ENCODE data around the gene KSR2. TPM values are rescaled to one million over a fixed set of nuclear protein-coding genes. Genes with fewer than 3 reads are reported as not detected.

KSR2 gene
- total and polyA plus RNA-seq, 2 of the 13 experiments (the other 11 are each of a cell fraction or from before 2014, with no cell fraction given), result 0.02 TPM; not detected in 1

- TF ChIP-seq IRX3 (CRISPR knock-in tag; IDR thresholded peaks at IDR 0.05; ENCODE audit: borderline replicate concordance, low read depth) (no peak), EEA1 (CRISPR knock-in tag; IDR thresholded peaks at IDR 0.05; ENCODE audit: borderline replicate concordance) (no peak), RNF2 (conservative IDR thresholded peaks at IDR 0.05; ENCODE audit: low read depth) (no peak), MTA1 (CRISPR knock-in tag; IDR thresholded peaks at IDR 0.05; ENCODE audit: borderline replicate concordance) (no peak)
- TF ChIP-seq, protein P1, sequence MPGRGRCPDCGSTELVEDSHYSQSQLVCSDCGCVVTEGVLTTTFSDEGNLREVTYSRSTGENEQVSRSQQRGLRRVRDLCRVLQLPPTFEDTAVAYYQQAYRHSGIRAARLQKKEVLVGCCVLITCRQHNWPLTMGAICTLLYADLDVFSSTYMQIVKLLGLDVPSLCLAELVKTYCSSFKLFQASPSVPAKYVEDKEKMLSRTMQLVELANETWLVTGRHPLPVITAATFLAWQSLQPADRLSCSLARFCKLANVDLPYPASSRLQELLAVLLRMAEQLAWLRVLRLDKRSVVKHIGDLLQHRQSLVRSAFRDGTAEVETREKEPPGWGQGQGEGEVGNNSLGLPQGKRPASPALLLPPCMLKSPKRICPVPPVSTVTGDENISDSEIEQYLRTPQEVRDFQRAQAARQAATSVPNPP (CRISPR knock-in tag; IDR thresholded peaks at IDR 0.05), result no peak
These were observed 147.2 kb downstream of the KSR2 start (continued) for GRCh38 chr12:117821480-117822175.

GRCh38 chr12:117820216-117820907 is 148.4 kb downstream of the KSR2 start:
- H3K36me3 ChIP-seq (replicated peaks in 1 of 2; ENCODE audit: control insufficient read depth in 1 of 2, insufficient read depth in 2 of 2, low read length in 2 of 2), result no peaks in the 10 kb centered on the region
- H3K4me1 ChIP-seq (ENCODE audit: insufficient read depth, low read length), result no peaks in the 10 kb centered on the region
- ChIA-PET CTCF (ENCODE audit: low intra/inter-chr PET ratio, low total read pairs) (no interaction called here), POLR2A (no interaction called here)
- no peak overlapping the region for H3K27ac ChIP-seq (ENCODE audit: extremely low read length, insufficient read depth, low read length)
- in situ Hi-C loops (cut with HindIII; ENCODE audit: extremely low pct_ligation_motif_present, low pct_unique_long_range_greater_than_20kb), result no loop called here
- FAIRE-seq (no peak), DNase-seq (ENCODE audit: low spot score) (no peak), ATAC-seq (no peak)
- intact Hi-C loops (cut with micrococcal nuclease; ENCODE audit: unreplicated experiment), result no loop called here
- no peak overlapping the region for H2AFZ ChIP-seq (ENCODE audit: low read length)
- H4K20me1 ChIP-seq (ENCODE audit: insufficient read depth, low read length), result no peaks in the 10 kb centered on the region
- no TSS peak for BruUV-seq (replicated peaks)
- H3K79me2 ChIP-seq (ENCODE audit: insufficient read depth, low read length), result no peaks in the 10 kb centered on the region
- WGBS (ENCODE audit: low lambda C conversion rate), result 13% methylated on average over 12 of the region's 12 CpGs
- H3K9ac ChIP-seq (ENCODE audit: insufficient read depth, low read depth, low read length), result no peak overlapping the region
- no peak overlapping the region for H3K4me3 ChIP-seq (replicated peaks in 1 of 3; ENCODE audit: insufficient read depth in 1 of 3, low read depth in 2 of 3, low read length in 3 of 3)
- H3K4me2 ChIP-seq (ENCODE audit: low read depth, low read length), result no peak overlapping the region
- H3K27me3 ChIP-seq (ENCODE audit: control insufficient read depth in 1 of 2, insufficient read depth in 2 of 2, low read length in 2 of 2), result peaks cover 0 to 10% of the 10 kb centered on the region in 2 experiments; a peak in 1 of 5 replicates
- H3K9me3 ChIP-seq (ENCODE audit: low read length), result no peaks in the 10 kb centered on the region
- TF ChIP-seq SSRP1 (CRISPR knock-in tag; IDR thresholded peaks at IDR 0.05) (no peak), ZNF775 (CRISPR knock-in tag; IDR thresholded peaks at IDR 0.05; ENCODE audit: borderline replicate concordance) (no peak), ZNF616 (CRISPR knock-in tag; IDR thresholded peaks at IDR 0.05; ENCODE audit: low read depth) (no peak), HDAC1 (CRISPR knock-in tag; IDR thresholded peaks at IDR 0.05) (no peak), DPF2 (CRISPR knock-in tag; IDR thresholded peaks at IDR 0.05; ENCODE audit: borderline replicate concordance, low read depth) (no peak), ZNF232 (CRISPR knock-in tag; IDR thresholded peaks at IDR 0.05; ENCODE audit: borderline replicate concordance) (no peak), GZF1 (CRISPR knock-in tag; IDR thresholded peaks at IDR 0.05) (no peak), ZNF7 (CRISPR knock-in tag; IDR thresholded peaks at IDR 0.05) (no peak), NFE2L2 (IDR thresholded peaks at IDR 0.05; ENCODE audit: low read length) (no peak)
- TF ChIP-seq, protein P2, sequence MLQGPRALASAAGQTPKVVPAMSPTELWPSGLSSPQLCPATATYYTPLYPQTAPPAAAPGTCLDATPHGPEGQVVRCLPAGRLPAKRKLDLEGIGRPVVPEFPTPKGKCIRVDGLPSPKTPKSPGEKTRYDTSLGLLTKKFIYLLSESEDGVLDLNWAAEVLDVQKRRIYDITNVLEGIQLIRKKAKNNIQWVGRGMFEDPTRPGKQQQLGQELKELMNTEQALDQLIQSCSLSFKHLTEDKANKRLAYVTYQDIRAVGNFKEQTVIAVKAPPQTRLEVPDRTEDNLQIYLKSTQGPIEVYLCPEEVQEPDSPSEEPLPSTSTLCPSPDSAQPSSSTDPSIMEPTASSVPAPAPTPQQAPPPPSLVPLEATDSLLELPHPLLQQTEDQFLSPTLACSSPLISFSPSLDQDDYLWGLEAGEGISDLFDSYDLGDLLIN (CRISPR knock-in tag; IDR thresholded peaks at IDR 0.05; ENCODE audit: borderline replicate concordance), result no peak
- TF ChIP-seq, protein P3, sequence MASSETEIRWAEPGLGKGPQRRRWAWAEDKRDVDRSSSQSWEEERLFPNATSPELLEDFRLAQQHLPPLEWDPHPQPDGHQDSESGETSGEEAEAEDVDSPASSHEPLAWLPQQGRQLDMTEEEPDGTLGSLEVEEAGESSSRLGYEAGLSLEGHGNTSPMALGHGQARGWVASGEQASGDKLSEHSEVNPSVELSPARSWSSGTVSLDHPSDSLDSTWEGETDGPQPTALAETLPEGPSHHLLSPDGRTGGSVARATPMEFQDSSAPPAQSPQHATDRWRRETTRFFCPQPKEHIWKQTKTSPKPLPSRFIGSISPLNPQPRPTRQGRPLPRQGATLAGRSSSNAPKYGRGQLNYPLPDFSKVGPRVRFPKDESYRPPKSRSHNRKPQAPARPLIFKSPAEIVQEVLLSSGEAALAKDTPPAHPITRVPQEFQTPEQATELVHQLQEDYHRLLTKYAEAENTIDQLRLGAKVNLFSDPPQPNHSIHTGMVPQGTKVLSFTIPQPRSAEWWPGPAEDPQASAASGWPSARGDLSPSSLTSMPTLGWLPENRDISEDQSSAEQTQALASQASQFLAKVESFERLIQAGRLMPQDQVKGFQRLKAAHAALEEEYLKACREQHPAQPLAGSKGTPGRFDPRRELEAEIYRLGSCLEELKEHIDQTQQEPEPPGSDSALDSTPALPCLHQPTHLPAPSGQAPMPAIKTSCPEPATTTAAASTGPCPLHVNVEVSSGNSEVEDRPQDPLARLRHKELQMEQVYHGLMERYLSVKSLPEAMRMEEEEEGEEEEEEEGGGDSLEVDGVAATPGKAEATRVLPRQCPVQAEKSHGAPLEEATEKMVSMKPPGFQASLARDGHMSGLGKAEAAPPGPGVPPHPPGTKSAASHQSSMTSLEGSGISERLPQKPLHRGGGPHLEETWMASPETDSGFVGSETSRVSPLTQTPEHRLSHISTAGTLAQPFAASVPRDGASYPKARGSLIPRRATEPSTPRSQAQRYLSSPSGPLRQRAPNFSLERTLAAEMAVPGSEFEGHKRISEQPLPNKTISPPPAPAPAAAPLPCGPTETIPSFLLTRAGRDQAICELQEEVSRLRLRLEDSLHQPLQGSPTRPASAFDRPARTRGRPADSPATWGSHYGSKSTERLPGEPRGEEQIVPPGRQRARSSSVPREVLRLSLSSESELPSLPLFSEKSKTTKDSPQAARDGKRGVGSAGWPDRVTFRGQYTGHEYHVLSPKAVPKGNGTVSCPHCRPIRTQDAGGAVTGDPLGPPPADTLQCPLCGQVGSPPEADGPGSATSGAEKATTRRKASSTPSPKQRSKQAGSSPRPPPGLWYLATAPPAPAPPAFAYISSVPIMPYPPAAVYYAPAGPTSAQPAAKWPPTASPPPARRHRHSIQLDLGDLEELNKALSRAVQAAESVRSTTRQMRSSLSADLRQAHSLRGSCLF (CRISPR knock-in tag; IDR thresholded peaks at IDR 0.05; ENCODE audit: borderline replicate concordance), result no peak

Measured in HepG2 (cell line).